GM12892 (cell line): ENCODE data around the gene GALNT2.

Source experiments
- DNase-seq: peaks from one replicate; pipeline ENCODE4 v3.0.0; 2011; ENCODE audit not compliant: insufficient read length
- FAIRE-seq: peaks from 2 replicates; lab custom pipeline; 2011; peaks lifted over from hg19 to GRCh38; lab: Jason Lieb, UNC
- POLR2A ChIP-seq: IDR thresholded peaks from 2 replicates; pipeline ENCODE4 v1.6.1; 2011; ENCODE audit warnings: low read depth, low read length, control low read depth
- POLR2AphosphoS5 ChIP-seq: IDR thresholded peaks from 2 replicates; pipeline ENCODE4 v1.6.1; 2011; ENCODE audit warnings: low read depth, low read length, control low read depth
- TAF1 ChIP-seq: IDR thresholded peaks from 2 replicates; pipeline ENCODE4 v1.6.1; 2011; ENCODE audit warnings: low read depth, mild to moderate bottlenecking, control low read depth, low read length, borderline replicate concordance

Gene GALNT2

GRCh38 chr1:230187290-230187689, 120.3 kb downstream of the GALNT2 start:
- no peak for FAIRE-seq
- no peak for TF ChIP-seq POLR2AphosphoS5
- no peak for TF ChIP-seq TAF1
- TF ChIP-seq POLR2A: no peak
- no peak for DNase-seq

- DNase-seq (no peak), FAIRE-seq (no peak)
Observed at GRCh38 chr1:230188826-230189225, 121.8 kb downstream of the GALNT2 start.

DNA sequence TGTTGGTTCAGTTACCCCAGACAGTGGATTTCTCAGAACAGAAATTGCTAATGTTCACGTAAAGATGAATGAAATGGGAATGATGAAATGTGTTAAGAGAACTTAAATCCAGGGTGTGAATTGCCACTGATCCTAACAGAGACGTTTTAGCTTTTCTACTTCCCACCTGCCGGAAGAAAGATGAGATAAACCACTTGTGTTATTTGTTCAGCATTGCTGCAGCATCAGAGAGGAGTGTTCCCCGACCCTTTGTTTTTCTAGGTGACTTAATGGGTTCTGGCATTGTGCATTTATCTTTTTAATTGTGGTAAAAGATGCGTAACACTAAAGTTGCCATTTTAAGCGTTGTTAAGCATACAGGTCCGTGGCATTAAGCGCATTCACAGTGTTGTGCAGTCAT, 122.3 kb downstream of the GALNT2 start:
- FAIRE-seq: no peak
- TF ChIP-seq POLR2A (no peak), POLR2AphosphoS5 (no peak), TAF1 (no peak)
- DNase-seq: no peak

More at GRCh38 chr1:230188826-230189225, 121.8 kb downstream of the GALNT2 start:
- TF ChIP-seq POLR2AphosphoS5: no peak
- TF ChIP-seq TAF1: no peak
- TF ChIP-seq POLR2A: no peak

DNA sequence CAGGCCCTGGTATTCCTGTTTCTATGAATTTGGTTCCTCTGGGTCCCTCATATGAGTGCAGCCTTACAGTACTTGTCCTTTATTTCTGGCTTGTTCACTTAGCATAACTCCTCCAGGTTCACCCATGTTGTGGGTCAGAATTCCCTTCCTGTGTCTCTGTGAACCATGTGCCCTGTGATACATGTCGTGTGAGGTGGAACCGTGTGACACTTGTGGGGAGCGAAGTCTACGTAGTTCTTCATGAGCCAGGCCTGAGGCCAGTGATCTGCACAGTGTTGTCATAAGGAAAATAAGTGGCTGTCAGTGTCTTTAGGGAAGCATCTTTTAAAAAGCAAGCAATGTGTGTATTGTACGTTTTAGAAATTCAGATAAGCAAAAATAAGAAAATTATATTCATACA, 122.8 kb downstream of the GALNT2 start:
- DNase-seq (no peak), FAIRE-seq (no peak)
- TF ChIP-seq POLR2A: no peak
- TF ChIP-seq POLR2AphosphoS5: no peak
- no peak for TF ChIP-seq TAF1

- TF ChIP-seq POLR2AphosphoS5 (no peak), POLR2A (no peak), TAF1 (no peak)
- DNase-seq (no peak), FAIRE-seq (no peak)
Observed at GRCh38 chr1:230191079-230191804, 124.2 kb downstream of the GALNT2 start.

DNA sequence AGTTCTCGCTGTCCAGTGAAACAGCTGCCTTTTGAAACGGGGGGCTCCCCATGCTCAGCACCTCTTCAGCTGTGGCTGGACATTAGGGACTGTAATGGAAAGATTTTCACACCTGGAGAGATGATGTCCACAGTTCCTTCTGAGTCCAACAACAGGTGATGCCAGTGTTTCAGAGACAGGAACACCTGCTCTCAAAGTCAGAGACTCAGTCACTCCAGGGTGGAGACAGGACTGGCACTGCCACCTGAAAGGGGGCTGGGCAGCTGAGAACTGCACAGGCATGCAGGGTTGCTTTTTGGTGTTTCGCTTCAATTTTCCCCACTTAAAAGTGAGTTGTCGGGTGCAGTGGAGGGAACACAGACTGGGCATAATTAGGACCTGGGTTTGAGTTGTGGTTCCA, 124.8 kb downstream of the GALNT2 start:
- FAIRE-seq (no peak), DNase-seq (no peak)
- TF ChIP-seq TAF1: no peak
- TF ChIP-seq POLR2A: no peak
- TF ChIP-seq POLR2AphosphoS5: no peak

GRCh38 chr1:230194525-230194924, 127.5 kb downstream of the GALNT2 start:
- FAIRE-seq (no peak), DNase-seq (no peak)
- TF ChIP-seq POLR2A: no peak
- no peak for TF ChIP-seq TAF1
- no peak for TF ChIP-seq POLR2AphosphoS5

- TF ChIP-seq TAF1 (no peak), POLR2A (no peak), POLR2AphosphoS5 (no peak)
- no peak for DNase-seq
- no peak for FAIRE-seq
Observed at GRCh38 chr1:230195199-230195598, 128.2 kb downstream of the GALNT2 start.

GRCh38 chr1:230196077-230196476, 129.0 kb downstream of the GALNT2 start:
- DNase-seq: no peak
- TF ChIP-seq POLR2AphosphoS5 (no peak), TAF1 (no peak), POLR2A (no peak)
- FAIRE-seq: no peak

GRCh38 chr1:230197644-230198567, 130.9 kb downstream of the GALNT2 start:
- FAIRE-seq: no peak
- no peak for TF ChIP-seq POLR2AphosphoS5
- no peak for TF ChIP-seq POLR2A
- no peak for TF ChIP-seq TAF1
- DNase-seq: no peak

- FAIRE-seq: no peak
Observed at GRCh38 chr1:230199034-230199433, 132.0 kb downstream of the GALNT2 start.

GRCh38 chr1:230199554-230199953, 132.5 kb downstream of the GALNT2 start:
- DNase-seq: no peak
- TF ChIP-seq POLR2A (no peak), TAF1 (no peak), POLR2AphosphoS5 (no peak)
- no peak for FAIRE-seq

More at GRCh38 chr1:230199034-230199433, 132.0 kb downstream of the GALNT2 start:
- no peak for TF ChIP-seq TAF1
- no peak for TF ChIP-seq POLR2AphosphoS5
- no peak for TF ChIP-seq POLR2A
- no peak for DNase-seq

DNA sequence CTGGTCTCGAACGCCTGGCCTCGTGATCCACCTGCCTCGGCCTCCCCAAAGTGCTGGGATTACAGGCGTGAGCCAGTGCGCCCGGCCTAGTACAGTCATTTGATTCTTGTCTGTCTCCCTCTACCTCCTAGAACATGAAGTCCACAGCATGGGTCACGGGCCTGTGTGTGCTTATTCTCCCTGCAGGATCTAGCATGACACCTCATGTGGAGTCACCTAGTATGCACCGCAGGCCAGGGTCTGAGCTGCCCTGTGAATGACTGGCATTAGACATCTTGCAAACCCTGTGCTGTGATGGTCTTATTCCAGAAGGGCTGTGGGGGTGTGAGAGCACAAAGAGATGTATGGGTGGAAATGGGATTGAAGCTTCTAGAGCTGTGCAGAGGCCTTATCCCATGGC, 133.2 kb downstream of the GALNT2 start:
- DNase-seq (no peak), FAIRE-seq (no peak)
- TF ChIP-seq POLR2AphosphoS5 (no peak), TAF1 (no peak), POLR2A (no peak)
